NT2/D1 (cell line): ENCODE data around the gene FBRSL1.

Source experiments
- DNase-seq: peaks from one replicate; pipeline ENCODE4 v3.0.0-alpha.2; 2011; ENCODE audit warnings: low read depth, low spot score
- H3K27me3 ChIP-seq: 2 replicates; pipeline ENCODE4 v1.6.0; 2011; ENCODE audit warnings: mild to moderate bottlenecking; ENCODE audit not compliant: insufficient read length, insufficient read depth
- H3K36me3 ChIP-seq: 2 replicates; pipeline ENCODE4 v1.6.1; 2011; ENCODE audit warnings: mild to moderate bottlenecking, low read length, mixed read lengths; ENCODE audit not compliant: insufficient read depth, insufficient read length
- H3K4me1 ChIP-seq: 2 replicates; pipeline ENCODE4 v1.5.1; 2011; ENCODE audit not compliant: insufficient read depth, insufficient read length
- H3K4me3 ChIP-seq: 2 replicates; pipeline ENCODE4 v1.5.1; 2011; ENCODE audit warnings: low read depth; ENCODE audit not compliant: insufficient read length
- H3K9ac ChIP-seq: 2 replicates; pipeline ENCODE4 v1.6.0; 2011; ENCODE audit warnings: low read depth; ENCODE audit not compliant: insufficient read length
- H3K9me3 ChIP-seq: 2 replicates; pipeline ENCODE4 v1.5.1; 2011; ENCODE audit warnings: mild to moderate bottlenecking, low read length; ENCODE audit not compliant: insufficient read depth
- SUZ12 ChIP-seq: IDR thresholded peaks from 2 replicates; pipeline ENCODE4 v1.6.1; 2011; ENCODE audit not compliant: insufficient read length, insufficient read depth; ENCODE audit errors: extremely low read depth
- YY1 ChIP-seq: IDR thresholded peaks from 2 replicates; pipeline ENCODE4 v1.6.1; 2011; ENCODE audit not compliant: insufficient read length, insufficient read depth
- ZNF274 ChIP-seq: IDR thresholded peaks from 2 replicates; pipeline ENCODE4 v1.6.1; 2011; ENCODE audit warnings: mild to moderate bottlenecking, low read depth, low read length

The FBRSL1 gene

DNA sequence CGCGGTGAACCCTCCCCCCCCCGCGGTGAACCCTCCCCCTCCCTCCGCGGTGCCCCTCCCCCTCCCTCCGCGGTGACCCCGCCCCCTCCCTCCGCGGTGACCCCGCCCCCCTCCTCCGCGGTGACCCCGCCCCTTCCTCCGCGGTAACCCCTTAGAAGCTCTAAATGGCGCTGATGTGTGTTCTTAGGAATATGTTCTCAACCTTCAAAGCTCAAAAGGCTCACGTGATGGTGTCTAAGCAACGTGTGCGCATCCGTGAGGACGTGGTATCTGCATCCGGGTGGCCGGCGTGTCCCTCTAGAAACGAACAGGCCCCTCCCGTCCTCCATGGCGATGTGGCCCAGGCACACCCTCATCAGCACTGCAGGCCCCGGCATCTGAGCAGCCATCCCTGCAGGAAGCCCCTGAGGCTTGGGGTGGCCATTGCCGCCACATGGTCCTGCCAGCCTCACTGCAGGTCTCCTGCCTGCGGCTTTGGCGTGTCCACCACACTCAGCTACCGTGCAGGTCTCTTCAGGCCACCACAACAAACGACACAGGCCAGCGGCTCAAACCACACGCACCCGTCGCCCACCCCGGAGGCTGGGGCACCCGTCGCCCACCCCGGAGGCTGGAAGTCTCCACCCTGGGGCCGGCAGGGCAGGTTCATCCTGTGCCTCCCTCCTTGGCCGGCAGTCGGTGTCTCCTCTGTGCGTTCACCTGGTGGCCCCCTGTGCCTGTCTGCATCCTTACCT lies 14.5 kb upstream of the FBRSL1 start:
- Histone ChIP-seq H3K36me3 (no peaks in the 10 kb centered on the region), H3K9me3 (no peaks in the 10 kb centered on the region), H3K9ac (no peak overlapping the region), H3K4me3 (no peak overlapping the region), H3K4me1 (peaks cover 3% of the 10 kb centered on the region), H3K27me3 (peaks cover 51% of the 10 kb centered on the region)
- no peak for TF ChIP-seq ZNF274
- TF ChIP-seq SUZ12 = no peak
- no peak for TF ChIP-seq YY1
- DNase-seq = no peak

DNA sequence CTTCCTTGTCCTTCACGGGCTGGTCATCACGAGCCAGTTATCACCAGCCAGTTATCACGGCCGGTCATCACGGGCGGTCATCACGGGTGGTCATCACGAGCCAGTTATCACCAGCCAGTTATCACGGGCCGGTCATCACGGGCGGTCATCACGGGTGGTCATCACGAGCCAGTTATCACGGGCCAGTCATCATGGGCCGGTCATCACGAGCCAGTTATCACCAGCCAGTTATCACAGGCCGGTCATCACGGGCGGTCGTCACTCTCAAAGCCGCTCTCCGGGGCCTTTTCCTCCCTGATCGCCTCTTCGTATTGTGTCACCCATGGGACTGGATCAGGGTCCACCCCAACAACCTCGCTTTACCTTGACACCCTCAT lies 13.9 kb upstream of the FBRSL1 start:
- peaks cover 3% of the 10 kb centered on the region for H3K4me1 ChIP-seq
- no peaks in the 10 kb centered on the region for H3K36me3 ChIP-seq
- H3K27me3 ChIP-seq = peaks cover 54% of the 10 kb centered on the region
- no peaks in the 10 kb centered on the region for H3K9me3 ChIP-seq
- no peak for DNase-seq
- H3K9ac ChIP-seq = no peak overlapping the region
- no peak overlapping the region for H3K4me3 ChIP-seq
- TF ChIP-seq ZNF274 (no peak), SUZ12 (no peak), YY1 (no peak)

DNA sequence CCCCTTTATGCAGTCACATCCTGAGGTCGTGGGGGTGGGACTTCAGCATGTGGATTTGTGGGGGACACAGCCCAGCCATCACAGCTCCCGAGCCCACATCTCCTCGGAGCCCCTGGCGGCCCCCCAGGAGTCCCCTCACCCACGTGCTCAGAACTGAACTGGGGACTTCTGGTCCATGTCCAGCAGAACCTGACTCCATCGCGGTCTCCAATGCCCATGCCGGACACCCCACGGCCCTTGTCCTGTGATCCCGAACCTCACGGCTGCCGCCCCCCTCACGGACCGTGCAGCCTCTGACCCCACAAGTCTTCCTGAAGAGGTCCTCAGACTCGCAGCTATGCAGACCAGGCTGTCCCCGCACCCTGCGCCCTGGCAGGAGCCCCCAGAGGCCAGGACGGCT lies 13.5 kb upstream of the FBRSL1 start:
- no peak overlapping the region for H3K4me3 ChIP-seq
- peaks cover 53% of the 10 kb centered on the region for H3K27me3 ChIP-seq
- no peak for TF ChIP-seq SUZ12
- no peak for TF ChIP-seq ZNF274
- no peak for TF ChIP-seq YY1
- H3K36me3 ChIP-seq = no peaks in the 10 kb centered on the region
- H3K9ac ChIP-seq = no peak overlapping the region
- no peak for DNase-seq
- no peaks in the 10 kb centered on the region for H3K9me3 ChIP-seq
- peaks cover 3% of the 10 kb centered on the region for H3K4me1 ChIP-seq

DNA sequence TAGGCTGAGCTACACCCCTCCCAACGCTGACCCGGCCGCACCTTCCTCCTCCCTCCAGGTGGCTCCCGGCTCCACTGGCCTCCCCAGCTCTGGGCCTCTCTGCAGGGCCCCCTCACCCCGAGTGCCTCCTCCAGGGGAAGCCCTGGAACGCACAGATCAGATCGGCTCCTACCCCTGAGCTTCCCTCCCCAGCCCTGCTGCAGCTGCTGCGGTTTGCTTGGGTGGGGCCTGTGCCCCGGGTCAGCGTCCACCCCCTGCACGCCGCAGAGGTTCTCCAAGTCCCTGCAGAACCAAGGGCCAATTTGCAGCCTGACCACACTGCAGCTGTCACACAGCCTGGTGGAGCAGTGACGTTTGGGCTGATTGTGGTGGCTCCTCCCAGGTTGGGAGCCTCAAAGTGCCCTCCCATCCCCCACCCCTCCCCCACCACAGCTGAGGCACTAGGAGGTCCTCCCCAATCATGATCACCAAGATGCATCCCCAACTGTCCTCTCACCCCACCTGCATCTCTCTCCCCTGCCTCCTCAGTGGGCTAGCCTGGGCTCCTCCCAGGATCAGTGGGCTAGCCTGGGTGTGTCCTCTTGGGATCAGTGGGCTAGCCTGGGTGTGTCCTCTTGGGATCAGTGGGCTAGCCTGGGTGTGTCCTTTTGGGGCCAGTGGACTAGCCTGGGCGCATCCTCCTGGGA lies 12.8 kb upstream of the FBRSL1 start:
- H3K9me3 ChIP-seq = no peaks in the 10 kb centered on the region
- peaks cover 53% of the 10 kb centered on the region for H3K27me3 ChIP-seq
- no peak overlapping the region for H3K4me3 ChIP-seq
- TF ChIP-seq SUZ12 (no peak), YY1 (no peak), ZNF274 (no peak)
- no peak overlapping the region for H3K9ac ChIP-seq
- peaks cover 3% of the 10 kb centered on the region for H3K4me1 ChIP-seq
- no peaks in the 10 kb centered on the region for H3K36me3 ChIP-seq
- DNase-seq = no peak

DNA sequence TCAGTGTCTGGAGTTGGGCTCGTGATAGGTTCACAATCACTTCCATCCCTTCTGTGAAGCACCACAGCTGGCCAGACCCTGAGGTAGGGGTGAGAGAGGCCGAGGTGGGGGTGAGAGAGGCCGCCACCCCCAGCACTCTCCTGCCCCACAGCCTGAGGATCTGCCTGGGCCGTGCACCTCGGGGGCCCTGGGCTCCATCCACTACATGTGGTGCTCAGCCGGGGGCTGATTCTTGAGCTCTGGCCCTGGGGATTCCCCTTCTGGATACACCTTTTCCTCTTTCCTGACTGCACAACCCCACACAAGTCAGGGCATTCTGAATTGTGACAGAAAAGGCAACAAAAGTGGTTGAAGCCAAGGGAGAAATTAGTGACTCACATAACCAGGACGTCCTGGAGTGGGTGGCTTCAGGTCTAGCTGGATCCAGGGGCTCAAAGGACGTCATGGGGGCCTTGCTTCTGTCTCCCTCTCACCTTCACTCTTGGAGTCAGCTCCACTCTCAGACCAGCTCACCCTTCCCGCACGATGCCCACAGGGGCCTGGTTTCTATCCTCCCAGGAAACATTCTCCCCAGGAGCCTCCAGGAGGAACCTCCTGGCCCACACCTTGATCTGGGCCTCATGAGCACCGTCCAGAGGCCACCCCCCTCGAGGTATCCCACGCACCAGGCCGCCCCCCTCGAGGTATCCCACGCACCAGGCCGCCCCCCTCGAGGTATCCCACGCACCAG lies 12.1 kb upstream of the FBRSL1 start:
- H3K27me3 ChIP-seq = peaks cover 56% of the 10 kb centered on the region
- DNase-seq = no peak
- peaks cover 3% of the 10 kb centered on the region for H3K4me1 ChIP-seq
- TF ChIP-seq ZNF274 (no peak), YY1 (no peak), SUZ12 (no peak)
- no peaks in the 10 kb centered on the region for H3K9me3 ChIP-seq
- H3K36me3 ChIP-seq = no peaks in the 10 kb centered on the region
- H3K9ac ChIP-seq = no peak overlapping the region
- H3K4me3 ChIP-seq = no peak overlapping the region

DNA sequence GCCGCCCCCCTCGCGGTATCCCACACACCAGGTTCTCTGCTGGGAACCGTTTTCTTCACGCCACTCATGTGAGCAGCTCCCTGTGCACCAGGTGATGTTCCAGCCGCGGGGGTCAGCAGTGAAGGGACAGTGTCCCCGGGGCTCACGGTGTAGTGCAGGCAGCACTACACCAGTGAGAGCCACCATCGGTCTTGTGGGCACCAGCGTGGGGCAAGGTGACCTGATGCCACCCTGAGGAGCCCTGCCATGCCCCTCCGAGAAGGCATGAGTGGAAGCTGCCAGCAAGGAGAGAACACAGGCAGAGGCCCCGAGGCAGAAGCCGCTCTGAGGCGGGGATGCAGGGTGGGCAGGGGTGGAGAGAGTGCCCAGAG lies 11.5 kb upstream of the FBRSL1 start:
- Histone ChIP-seq H3K4me1 (peaks cover 3% of the 10 kb centered on the region), H3K36me3 (no peaks in the 10 kb centered on the region), H3K9me3 (no peaks in the 10 kb centered on the region), H3K4me3 (no peak overlapping the region), H3K27me3 (peaks cover 62% of the 10 kb centered on the region), H3K9ac (no peak overlapping the region)
- no peak for DNase-seq
- TF ChIP-seq ZNF274 (no peak), YY1 (no peak), SUZ12 (no peak)

DNA sequence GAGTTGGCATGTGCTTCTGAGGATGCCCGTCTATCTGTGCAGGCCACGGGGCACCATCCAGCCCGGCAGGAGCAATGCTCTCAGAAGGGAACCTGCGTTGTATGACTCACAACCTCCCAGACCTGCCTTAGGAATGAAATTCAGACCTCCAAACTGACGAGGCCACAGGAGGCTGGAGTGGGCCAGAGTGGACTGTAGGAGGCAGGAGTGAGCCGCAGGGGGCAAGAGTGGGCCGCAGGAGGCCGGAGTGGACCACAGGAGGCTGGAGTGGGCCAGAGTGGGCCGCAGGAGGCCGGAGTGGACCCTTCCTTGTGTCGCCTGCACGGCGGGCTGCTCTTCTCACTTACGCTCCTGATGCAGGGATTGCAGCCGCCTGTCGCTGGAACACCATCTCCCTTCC lies 11.1 kb upstream of the FBRSL1 start:
- DNase-seq = no peak
- Histone ChIP-seq H3K27me3 (peaks cover 66% of the 10 kb centered on the region), H3K4me3 (no peak overlapping the region), H3K9me3 (no peaks in the 10 kb centered on the region), H3K36me3 (no peaks in the 10 kb centered on the region), H3K9ac (no peak overlapping the region), H3K4me1 (peaks cover 3% of the 10 kb centered on the region)
- no peak for TF ChIP-seq SUZ12
- TF ChIP-seq YY1 = no peak
